Left ventricle myocardium inferior (tissue), 1 donor: Measurements from ENCODE around the gene MAP1S. TPM values are rescaled to one million over a fixed set of nuclear protein-coding genes. Genes with fewer than 3 reads are reported as not detected.

Experiments
- DNase-seq: peaks from one replicate; pipeline ENCODE4 v3.0.0-alpha.2; 2020
- H3K27ac ChIP-seq: fragments of 200-600 bp; replicated peaks from 2 replicates; pipeline ENCODE4 v1.8.0; 2021
- H3K27me3 ChIP-seq: fragments of 200-600 bp; 2 replicates; pipeline ENCODE4 v1.8.0; 2021; ENCODE audit warnings: low read depth
- H3K36me3 ChIP-seq: fragments of 200-600 bp; 2 replicates; pipeline ENCODE4 v1.8.0; 2021
- H3K4me1 ChIP-seq: fragments of 200-600 bp; 2 replicates; pipeline ENCODE4 v1.8.0; 2021
- H3K4me3 ChIP-seq: fragments of 200-600 bp; 2 replicates; pipeline ENCODE4 v1.8.0; 2021; ENCODE audit warnings: mild to moderate bottlenecking, moderate library complexity
- H3K9me3 ChIP-seq: fragments of 200-600 bp; replicated peaks from 2 replicates; pipeline ENCODE4 v1.8.0; 2021
- CTCF ChIP-seq: fragments of 200-600 bp; IDR thresholded peaks from 2 replicates; pipeline ENCODE4 v1.8.0; 2021; ENCODE audit warnings: antibody characterized with exemption, mild to moderate bottlenecking, borderline replicate concordance
- intact Hi-C: fragments of 100-400 bp; cut with micrococcal nuclease; formaldehyde crosslinking; loops from one replicate; pipeline ENCODE4 v1.11.0; 2022
- total RNA-seq: library from RNA; stranded (reverse); fragmentation: NEBNext Ultra II Directional; extraction: Animal tissue kit (Norgen Biotek cat#: 25700); gene quantifications from one replicate; pipeline ENCODE4 v1.2.1, GENCODE V29; 2021
- donor health status: DM: no; HTN: yes; CAD: no; lungs with severe emphysema.

The MAP1S gene
- total RNA-seq, 1 donor from 2014 or later, result 21.4 TPM

- no peak for TF ChIP-seq CTCF
- no peak for DNase-seq
- H3K4me3 ChIP-seq, result no peak overlapping the region
- no peak overlapping the region for H3K27ac ChIP-seq
- intact Hi-C loops, result no loop called here
- peaks cover 38% of the 10 kb centered on the region for H3K4me1 ChIP-seq
- H3K9me3 ChIP-seq, result no peaks in the 10 kb centered on the region
- H3K36me3 ChIP-seq, result no peaks in the 10 kb centered on the region
- peaks cover 60% of the 10 kb centered on the region for H3K27me3 ChIP-seq
Measured at GRCh38 chr19:17682273-17682672, 37.0 kb upstream of the MAP1S start.

- no peak overlapping the region for H3K4me3 ChIP-seq
- no peak for TF ChIP-seq CTCF
- no peaks in the 10 kb centered on the region for H3K9me3 ChIP-seq
- DNase-seq, result no peak
- peaks cover 46% of the 10 kb centered on the region for H3K4me1 ChIP-seq
- peaks cover 68% of the 10 kb centered on the region for H3K27me3 ChIP-seq
- intact Hi-C loops, result no loop called here
- no peaks in the 10 kb centered on the region for H3K36me3 ChIP-seq
- H3K27ac ChIP-seq, result no peak overlapping the region
Measured at GRCh38 chr19:17683078-17683477, 36.2 kb upstream of the MAP1S start.

- H3K27me3 ChIP-seq, result peaks cover 70% of the 10 kb centered on the region
- no peaks in the 10 kb centered on the region for H3K9me3 ChIP-seq
- intact Hi-C loops, result no loop called here
- H3K27ac ChIP-seq, result no peak overlapping the region
- no peak for DNase-seq
- no peak overlapping the region for H3K4me3 ChIP-seq
- no peak for TF ChIP-seq CTCF
- H3K4me1 ChIP-seq, result peaks cover 52% of the 10 kb centered on the region
- H3K36me3 ChIP-seq, result no peaks in the 10 kb centered on the region
Measured at GRCh38 chr19:17684256-17684655, 35.0 kb upstream of the MAP1S start.

- no peak for TF ChIP-seq CTCF
- peaks cover 39% of the 10 kb centered on the region for H3K4me1 ChIP-seq
- H3K36me3 ChIP-seq, result no peaks in the 10 kb centered on the region
- no peak overlapping the region for H3K27ac ChIP-seq
- no peaks in the 10 kb centered on the region for H3K9me3 ChIP-seq
- DNase-seq, result no peak
- intact Hi-C loops, result no loop called here
- H3K27me3 ChIP-seq, result peaks cover 83% of the 10 kb centered on the region
- no peak overlapping the region for H3K4me3 ChIP-seq
Measured at GRCh38 chr19:17685451-17686022, 33.7 kb upstream of the MAP1S start.

GRCh38 chr19:17686023-17686521, 33.2 kb upstream of the MAP1S start:
- intact Hi-C loops, result no loop called here
- Histone ChIP-seq H3K4me1 (peaks cover 34% of the 10 kb centered on the region), H3K9me3 (no peaks in the 10 kb centered on the region), H3K27ac (peak overlapping the region; percentile 33), H3K4me3 (peak overlapping the region; percentile 46), H3K27me3 (peaks cover 88% of the 10 kb centered on the region), H3K36me3 (no peaks in the 10 kb centered on the region)
- no peak for TF ChIP-seq CTCF
- DNase-seq, result no peak
